ENCODE results near the gene TRPM3.

- TF ChIP-seq CTCF (IDR thresholded peaks at IDR 0.05; ENCODE audit: low read length) = no peak
- TF ChIP-seq EZH2phosphoT487 (IDR thresholded peaks at IDR 0.05; ENCODE audit: low read length) = no peak
- no peak for TF ChIP-seq EZH2 (optimal IDR thresholded peaks at IDR 0.05; ENCODE audit: low read depth, low read length)
Measured at GRCh38 chr9:70617033-70617828, 504.2 kb downstream of the TRPM3 start.
